Measurements from ENCODE around the gene KCNN4.
"Not testable (repeated sequence)": the region's sequence is repeated elsewhere in the genome, so short reads cannot be mapped to it uniquely, and the experiment has no call there.

Gene KCNN4

DNA sequence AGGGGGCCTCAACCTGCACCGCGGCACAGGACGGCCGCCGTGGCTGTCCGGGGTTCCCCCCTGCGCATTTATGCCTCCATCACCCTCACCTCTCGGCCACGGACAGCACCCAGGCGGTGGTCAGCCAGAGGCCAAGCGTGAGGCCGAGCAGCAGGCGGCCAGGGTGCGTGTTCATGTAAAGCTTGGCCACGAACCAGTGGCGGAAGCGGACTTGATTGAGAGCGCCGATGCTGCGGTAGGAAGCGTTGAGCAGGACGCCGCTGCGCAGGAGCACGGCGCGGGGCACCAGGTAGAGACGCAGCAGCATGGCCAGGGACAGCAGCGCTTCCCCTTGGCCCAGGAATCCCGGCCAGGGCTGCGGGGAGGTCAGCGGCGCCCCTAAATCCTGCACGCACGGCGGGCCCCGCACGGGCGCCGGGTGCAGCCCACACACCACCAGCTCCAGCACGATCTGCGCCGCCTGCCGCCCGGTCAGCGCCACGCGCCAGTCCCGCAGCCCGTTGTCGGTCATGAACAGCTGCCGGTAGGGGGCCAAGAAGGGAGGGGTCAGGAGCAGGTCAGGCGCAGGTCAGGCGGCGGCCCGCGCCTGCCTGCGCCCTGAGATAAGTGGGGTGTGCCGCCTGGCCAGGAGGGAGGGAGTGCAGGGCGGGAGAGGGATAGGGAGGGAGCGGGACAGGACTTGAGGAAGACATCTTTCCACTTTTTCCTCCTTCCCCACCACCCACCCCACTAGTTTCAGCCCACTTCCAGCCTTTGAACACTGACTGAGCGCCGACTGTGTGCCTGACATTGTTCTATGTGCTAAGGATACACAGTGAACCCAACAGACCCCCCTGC lies 6.5 kb downstream of the KCNN4 start:
- no peak for DNase-seq (ENCODE audit: low read depth)

- no peak for DNase-seq (ENCODE audit: low read depth)
Observed at GRCh38 chr19:43773725-43774102, 7.1 kb downstream of the KCNN4 start.

GRCh38 chr19:43769256-43769655 lies 11.5 kb downstream of the KCNN4 start:
- no peak for DNase-seq (ENCODE audit: low read depth)

DNA sequence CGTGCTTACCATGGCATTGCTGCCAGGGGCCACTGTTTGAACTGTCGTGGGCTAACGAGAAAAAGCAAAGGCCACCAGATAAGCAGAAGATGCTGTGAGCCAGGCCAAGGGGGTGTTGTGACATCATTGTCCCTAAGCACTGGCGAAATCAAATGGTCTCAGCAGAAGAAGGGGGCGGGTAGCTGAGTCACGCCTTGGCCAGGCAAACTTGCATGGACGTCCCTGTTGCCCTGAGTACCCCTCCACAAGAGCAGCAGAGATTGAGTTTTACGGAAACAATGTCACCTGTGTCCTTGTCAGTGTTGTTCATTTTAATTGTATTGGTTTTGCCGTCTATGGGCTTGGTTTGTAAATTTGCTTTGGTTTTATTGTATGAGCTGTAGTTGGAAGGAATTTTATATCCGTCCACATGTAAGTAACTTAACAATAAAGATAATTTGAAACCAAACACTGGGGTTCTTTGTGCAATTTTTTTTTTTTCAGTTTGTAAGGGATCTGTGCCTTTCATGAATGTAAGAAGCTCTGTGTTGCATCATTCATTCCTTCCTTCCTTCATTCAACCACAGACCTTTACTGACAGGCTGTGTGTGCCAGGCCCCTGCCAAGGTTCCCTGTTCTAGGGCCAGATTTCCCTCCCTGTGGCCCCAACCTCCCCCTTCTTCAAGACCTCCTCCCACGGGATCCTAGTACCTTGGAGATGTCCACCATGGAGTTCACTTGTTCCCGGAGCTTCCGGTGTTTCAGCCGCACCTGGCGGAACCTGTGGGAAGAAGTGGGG lies 12.3 kb downstream of the KCNN4 start:
- no peak for DNase-seq (ENCODE audit: low read depth)

DNA sequence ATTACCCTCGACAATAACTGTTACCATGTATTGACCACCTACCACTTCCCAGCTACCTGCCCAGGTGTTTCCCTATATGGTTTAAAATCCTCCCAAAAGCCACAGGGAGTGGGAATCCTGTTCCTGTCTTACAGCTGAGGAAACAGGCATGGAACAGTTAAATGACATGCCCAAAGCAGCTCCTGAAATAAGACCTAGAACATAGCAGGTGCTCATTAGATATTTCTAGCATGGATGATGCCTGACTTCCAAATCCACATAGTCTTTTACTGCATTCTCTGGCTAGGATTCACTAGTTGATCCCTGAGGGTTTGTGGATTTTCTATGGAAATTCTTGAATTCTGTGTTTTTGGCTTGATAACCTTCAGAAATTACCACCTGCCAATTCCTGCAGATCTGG lies 13.0 kb downstream of the KCNN4 start:
- no peak for DNase-seq (ENCODE audit: low read depth)

GRCh38 chr19:43767316-43767715 lies 13.5 kb downstream of the KCNN4 start:
- no peak for DNase-seq (ENCODE audit: low read depth)

- no peak for DNase-seq (ENCODE audit: low read depth)
Observed at GRCh38 chr19:43766755-43767043, 14.1 kb downstream of the KCNN4 start.

GRCh38 chr19:43765109-43765876 lies 15.5 kb downstream of the KCNN4 start:
- DNase-seq (ENCODE audit: low read depth) = peak; percentile 98

- DNase-seq (ENCODE audit: low read depth) = not testable (repeated sequence)
Observed at GRCh38 chr19:43764684-43765083, 16.1 kb downstream of the KCNN4 start.

DNA sequence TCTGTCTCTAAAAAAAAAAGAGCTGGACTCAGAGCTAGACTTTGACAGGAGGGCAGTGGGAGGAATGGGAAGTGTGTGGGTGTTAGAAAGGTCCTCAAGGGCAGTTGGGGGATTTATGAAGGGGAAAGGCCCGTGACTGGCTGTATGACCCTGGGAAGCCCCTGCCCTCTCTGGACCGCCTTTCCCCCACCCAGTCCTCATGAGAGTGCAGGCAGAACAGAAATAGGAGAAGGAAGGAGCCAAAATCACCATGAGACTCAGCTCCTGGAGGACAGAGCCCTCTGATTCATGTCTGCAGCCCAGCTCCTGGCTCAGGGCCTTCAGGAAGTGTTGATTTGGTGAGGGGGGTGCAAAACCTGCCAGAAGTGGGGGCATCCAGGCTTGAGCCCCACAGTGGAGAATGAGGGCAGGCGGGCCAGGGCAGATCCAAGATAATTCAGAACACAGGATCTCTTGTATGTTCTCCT lies 17.3 kb downstream of the KCNN4 start:
- DNase-seq (ENCODE audit: low read depth) = peak; percentile 73

GRCh38 chr19:43762814-43763213 lies 18.0 kb downstream of the KCNN4 start:
- no peak for DNase-seq (ENCODE audit: low read depth)

DNA sequence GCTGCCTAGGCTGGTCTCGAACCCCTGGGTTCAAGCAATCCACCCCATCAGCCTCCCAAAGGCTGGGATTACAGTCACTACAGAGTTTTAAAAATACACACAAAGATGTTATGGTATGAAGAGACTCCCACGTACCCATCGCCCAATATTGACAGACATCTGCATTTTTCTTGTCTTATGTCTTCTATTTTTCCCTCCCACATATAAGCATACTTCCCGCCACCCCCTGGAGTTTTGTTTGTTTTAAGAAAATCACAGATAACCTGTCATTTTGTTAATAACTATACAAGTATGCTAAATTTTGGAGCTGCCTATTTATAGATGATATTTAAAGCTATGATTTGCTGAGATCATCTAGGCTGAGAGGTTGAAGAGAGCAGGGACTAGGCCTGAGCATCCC lies 19.8 kb downstream of the KCNN4 start:
- no peak for DNase-seq (ENCODE audit: low read depth)

DNA sequence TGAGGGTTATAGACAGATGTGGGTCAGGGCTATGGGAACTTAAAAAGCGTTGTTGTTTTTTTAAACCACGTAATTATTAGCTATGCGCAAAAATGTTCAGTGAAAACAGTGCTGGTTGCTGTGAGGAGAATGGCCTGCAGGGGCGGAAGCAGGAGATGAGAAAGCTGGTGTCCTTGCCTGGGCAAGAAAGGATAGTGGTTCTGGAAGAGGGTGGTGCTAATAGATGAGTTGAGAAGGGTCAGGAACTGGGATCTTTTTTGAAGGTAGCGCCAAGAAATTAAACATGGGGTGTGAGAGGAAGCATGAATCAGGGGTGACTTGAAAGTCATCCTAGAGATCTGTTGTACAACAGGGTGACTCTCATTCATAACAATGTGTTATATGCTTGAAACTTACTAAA lies 21.3 kb downstream of the KCNN4 start:
- peak; percentile 85 for DNase-seq (ENCODE audit: low read depth)

DNA sequence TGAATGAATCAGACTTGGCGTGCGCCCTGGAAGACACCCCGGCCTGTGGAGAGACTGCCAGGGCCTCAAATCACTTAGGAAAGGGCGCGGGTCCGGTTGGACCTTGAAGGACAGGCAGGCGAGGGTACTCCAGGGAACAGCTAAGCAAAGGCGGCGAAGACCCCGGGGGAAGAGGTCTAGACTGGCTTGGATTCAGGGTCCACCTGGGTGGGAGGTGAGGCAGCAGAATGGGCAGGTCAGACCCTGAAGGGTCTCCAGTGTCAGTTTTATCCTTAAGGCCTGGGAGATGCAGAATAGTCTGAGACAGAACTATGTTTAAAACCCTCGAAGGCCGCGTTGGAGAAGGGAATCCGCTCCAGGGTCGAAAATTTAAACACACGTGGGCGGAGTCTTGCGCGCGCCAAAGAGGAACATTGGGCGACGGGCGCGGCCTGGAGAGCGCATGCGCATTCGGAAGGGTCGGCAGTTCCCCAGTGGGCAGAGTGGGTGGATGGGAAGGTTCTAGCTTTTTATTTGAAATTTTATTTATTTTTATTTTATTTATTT lies 25.4 kb downstream of the KCNN4 start:
- DNase-seq (ENCODE audit: low read depth) = peak; percentile 30

DNA sequence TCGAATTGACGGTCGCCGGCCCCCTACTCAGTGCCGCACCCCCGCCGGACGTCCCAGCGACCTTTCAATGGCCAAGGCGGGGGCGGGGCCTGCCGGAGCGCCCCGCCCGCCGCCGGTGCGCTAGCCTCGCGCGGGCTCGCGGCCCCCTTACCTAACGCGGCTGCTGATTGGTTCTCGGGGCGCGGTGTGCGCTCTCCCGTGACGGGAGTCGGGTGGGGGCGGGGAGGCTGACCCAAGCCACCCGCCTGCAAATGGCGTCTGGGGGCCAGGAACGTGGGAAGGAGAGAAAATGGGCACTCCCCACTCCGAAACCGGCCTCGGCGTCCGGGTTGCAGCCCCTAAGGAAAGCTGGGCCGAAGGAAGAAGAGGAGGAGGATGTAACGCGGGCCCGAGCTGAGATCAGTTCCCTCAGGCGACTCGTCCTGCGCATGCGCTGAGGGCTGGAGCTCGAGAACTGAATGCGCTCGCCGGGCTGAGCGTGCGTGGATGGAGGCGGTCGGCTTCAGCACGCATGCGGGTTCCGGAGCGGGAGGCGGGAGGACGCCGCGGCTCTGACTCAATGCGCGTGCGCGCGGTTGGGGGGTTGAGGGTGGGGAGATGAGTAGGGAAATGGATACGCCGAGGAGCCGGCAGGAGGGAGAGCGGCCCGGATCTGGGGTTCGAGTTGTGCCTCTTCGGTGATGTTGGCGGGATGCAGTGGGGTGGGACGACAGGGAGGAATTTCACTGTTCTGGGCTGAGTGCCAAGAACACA lies 26.1 kb downstream of the KCNN4 start, which contains the start of gene SMG9:
SMG9 (minus strand) TSS at position 460 of the 753 bp plus-strand sequence. CDS start 4,221 bp downstream, outside the sequence.
- DNase-seq (ENCODE audit: low read depth) = peak; percentile 94

DNA sequence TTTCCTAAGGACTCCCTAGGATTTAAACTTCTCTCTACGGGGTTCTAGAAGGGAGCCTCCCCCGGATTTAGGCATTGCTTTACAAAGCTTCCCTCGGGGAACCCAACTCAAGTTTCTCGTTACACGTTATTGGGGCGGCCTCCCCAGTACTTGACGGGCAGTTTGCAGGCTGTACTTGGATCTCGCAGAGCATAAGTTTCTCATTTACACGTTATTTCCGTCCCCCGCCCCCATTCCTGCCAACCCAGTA lies 26.6 kb downstream of the KCNN4 start:
- DNase-seq (ENCODE audit: low read depth) = no peak

GRCh38 chr19:43752287-43752875 lies 28.4 kb downstream of the KCNN4 start:
- DNase-seq (ENCODE audit: low read depth) = no peak

DNA sequence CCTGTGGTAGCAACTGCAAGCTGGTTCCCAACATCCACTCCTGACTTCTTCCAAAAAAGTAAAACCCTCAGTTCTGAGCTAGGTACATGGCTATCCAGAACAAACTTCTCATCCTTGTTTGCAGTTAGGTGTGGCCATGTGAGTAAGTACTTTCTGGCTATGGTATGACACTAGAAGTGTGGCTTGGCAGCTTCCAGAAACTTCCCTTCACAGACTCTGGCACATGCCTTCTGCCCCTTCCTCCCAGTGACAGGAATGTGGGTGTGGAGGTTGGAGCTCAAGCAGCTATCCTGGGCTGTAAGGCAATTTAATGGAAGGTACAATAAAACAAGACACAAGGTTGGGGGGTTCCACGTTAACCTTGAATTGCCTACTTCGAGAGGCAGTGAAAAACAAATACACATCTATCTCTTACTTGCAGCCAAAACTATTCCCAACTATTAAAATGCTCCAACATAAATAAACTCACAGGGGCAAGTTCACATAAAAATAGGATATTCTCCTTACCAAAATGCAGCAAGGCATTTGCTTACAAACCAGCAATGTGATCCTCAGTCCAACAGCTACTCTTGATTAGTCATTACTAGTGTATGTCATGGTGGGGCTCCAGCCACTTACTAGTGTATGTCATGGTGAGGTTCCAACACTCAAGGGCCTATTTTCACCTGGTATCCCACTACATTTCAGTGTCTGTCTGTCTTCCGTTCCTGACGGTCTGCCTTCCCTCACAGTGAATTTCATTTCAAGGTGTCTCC lies 29.1 kb downstream of the KCNN4 start:
- DNase-seq (ENCODE audit: low read depth) = no peak

- DNase-seq (ENCODE audit: low read depth) = no peak
Observed at GRCh38 chr19:43749898-43750297, 30.9 kb downstream of the KCNN4 start.

GRCh38 chr19:43749152-43749551 lies 31.6 kb downstream of the KCNN4 start:
- no peak for DNase-seq (ENCODE audit: low read depth)

GRCh38 chr19:43748685-43749084 lies 32.1 kb downstream of the KCNN4 start:
- DNase-seq (ENCODE audit: low read depth) = no peak
